HG03045 (cell line): ENCODE data around the gene ANKFY1.

ENCODE experiments used
- ATAC-seq: cut with Tn5 transposase; IDR thresholded peaks from one replicate; pipeline ENCODE4 v1.9.1; 2021; ENCODE audit warnings: mild to moderate bottlenecking, moderate library complexity; ENCODE audit not compliant: unreplicated experiment

ANKFY1 gene

DNA sequence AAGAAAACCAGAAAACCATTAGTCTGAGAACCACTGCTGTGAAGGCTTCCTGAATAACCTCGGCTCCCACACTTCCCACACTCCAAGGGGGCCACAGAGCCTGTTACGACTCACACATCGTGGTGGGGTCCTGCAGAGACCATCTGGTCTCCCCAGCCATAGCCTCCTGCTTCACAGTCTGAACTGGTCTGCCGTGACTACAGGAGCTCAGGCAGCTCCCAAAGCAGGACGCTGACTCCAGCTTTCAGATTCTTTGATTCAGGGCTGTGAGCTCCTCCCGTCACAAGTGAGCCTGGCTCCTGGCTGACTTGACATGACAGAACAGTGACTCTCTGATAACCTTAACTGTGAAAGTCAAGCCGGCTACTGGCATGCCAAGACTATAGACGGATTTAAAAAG is 83.0 kb downstream of the ANKFY1 start:
- ATAC-seq: no peak

DNA sequence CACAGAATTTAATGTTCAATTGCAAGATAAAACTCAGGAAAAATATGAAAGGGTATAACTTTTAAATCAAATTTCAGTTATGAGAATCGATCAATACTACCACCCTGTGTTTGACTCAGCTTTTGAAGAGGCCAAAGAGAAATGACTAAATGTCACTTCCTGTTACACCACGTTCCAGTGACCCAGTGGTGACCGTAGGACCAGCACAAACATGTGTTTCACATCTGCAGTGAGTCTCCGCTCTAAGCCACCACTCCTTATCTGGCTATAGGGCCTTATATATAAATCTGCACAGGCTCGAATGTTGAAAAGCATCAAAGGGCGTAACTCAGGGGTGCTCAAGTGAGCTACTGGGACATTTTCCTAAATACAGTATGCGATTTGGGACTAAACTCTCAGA is 84.7 kb downstream of the ANKFY1 start:
- no peak for ATAC-seq

DNA sequence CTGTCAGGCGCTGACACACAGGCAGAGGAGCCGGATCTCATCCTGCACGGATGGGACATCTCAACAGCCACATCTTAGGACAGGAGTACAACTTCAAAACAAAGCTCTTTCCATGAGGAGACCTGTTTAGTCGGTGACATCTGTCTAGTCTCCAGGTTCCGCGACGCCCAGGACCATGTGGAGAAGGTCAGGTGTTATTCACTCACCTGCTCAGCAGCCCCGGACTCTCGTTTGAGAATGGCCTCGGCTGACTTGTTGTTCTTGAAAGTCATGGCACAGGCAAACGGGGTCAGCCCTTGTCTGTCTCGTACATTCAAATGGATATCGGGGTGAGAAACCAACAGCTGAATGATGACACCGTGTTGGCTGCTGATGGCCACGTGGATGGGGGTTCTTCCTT is 85.1 kb downstream of the ANKFY1 start:
- ATAC-seq: no peak

DNA sequence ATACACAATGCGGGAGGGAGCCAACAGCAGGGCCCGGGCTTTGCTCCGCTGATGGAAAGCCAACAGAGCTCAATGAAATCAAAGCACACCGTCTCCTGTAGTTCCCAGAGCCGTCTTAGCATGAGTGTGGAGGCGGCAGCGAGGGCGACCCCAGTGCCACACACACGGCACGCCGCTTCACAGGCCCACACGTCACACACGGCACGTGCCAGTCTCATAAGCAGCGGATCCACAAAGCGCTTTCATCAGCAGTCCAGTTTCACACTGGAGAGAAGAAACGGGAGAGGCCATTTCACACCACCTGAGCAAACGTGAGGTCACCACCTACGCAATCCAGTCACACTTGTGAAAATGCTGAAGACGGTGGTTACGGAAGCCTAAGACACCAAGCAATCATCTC is 86.0 kb downstream of the ANKFY1 start:
- no peak for ATAC-seq

DNA sequence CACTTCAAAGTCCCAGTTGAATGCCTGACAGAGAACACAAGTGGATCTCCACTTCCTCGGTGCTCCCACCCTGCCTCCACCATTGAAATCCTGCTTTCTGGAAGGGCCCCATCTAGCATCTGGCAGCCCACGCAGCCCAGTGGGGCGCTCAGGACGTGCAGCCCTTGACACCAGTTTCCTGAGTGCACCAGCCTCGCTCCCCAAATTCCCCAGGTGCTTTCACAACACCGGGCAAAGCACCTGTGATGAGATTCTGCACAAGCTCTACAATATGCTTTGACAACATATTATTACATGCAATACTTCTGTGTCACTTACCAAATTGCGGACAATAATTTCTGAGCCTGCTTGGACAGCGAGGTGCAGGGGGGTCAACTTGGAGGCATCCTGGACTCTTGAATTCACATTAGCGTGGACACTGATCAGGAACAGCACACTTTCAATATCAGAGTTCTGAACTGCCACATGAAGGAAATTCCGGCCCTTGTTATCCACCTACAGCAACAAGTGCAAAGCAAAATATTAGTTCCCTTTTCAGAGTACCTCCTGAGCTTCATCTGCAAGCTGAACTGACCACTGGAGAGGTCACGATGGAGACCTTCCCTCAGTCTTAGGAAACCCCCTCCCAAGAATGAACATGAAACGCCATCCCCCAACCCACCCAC is 86.8 kb downstream of the ANKFY1 start:
- ATAC-seq: no peak

DNA sequence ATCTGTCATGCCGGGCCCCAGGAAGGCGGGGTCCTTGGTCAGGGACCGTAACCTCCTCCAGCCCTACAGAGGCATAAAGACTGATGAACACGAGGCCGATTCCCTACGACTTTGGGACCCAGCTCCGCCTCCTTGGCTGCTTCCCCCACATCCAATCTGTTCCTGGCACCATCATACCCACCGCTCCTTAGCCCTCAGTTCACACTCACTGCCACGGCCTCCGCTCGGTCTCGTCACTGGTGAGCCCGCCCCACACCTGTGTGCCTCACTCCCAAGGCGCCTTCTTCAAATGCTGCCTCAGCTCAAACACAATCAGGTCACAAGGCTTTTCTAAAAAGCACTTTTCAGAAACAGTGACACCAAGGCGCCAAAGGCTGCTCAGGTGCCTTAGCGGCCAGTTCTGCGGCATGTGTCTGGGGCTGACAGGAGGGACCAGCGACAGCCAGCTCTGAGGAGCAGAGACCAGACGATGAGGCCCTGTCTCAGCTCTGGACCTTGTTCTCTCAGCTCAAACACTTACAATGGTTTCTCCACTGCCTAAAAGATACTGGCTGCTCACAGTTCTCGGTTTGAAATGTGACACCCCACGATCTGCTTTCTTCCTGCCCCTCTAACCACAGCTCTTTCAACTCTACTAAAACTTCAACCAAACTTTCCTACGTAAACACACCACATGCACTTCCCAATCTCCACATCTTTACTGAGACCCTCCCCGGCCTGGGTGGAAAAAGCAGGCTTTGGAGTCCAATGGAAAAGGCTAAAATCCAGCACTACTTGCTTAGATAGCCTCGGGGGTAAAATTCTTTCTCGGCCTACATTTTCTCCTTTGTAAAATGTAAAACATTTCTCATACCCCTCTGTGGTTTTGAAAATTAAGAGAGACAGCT is 87.6 kb downstream of the ANKFY1 start:
- ATAC-seq: no peak

DNA sequence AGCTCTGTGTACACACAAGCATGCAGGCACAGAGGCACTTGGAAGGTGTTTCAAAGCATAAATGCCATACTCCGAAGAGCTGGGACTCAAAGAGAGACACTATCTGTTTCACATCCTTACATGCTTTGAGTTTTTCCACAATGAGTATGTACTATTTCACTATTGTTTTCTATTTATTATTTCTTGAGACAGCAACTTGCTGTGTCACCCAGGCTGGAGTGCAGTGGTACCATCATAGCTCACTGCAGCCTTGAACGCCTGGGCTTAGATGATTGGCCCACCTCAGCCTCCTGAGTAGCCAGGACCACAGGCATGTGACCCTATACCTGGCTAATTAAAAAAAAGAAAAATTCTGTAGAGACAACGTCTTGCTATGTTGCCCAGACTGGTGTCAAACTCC is 89.2 kb downstream of the ANKFY1 start:
- ATAC-seq: no peak

DNA sequence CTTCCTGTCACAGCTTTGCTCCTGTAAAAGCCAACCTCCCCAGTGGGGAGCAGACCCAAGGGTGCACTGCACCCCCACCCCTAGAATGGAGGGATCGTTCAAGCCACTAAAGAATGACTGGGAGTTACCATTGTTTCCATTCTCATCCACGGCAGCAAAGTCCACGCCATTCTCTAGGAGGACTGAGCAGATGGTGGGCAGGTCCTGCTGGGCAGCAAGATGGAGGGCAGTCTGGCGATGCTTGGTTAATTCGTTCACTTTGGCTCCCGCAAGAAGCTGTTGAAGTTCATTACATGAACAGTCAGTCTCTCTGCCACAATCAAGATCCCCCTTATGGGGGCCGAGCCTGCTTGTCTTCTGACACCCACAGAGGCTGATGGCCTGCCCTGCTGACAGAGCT is 90.0 kb downstream of the ANKFY1 start:
- ATAC-seq: no peak

DNA sequence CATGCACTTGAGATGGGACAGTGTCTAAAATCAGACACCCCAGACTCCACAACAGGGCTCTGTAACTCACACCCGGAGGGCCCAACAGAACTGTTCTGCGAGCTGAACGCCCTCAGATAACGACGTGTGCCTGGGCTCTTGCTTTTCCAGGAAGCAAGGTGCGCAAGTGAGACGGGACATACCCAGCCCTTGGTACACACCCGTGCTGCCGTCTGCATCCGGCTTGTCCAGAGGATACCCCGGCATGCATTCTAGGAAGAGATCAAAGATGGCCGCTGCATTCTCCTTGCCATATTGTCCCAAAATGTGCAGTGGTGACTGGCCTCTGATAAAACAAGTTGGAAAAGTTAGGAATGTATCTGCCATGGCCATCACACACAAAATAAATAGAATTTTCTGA is 91.4 kb downstream of the ANKFY1 start:
- no peak for ATAC-seq

DNA sequence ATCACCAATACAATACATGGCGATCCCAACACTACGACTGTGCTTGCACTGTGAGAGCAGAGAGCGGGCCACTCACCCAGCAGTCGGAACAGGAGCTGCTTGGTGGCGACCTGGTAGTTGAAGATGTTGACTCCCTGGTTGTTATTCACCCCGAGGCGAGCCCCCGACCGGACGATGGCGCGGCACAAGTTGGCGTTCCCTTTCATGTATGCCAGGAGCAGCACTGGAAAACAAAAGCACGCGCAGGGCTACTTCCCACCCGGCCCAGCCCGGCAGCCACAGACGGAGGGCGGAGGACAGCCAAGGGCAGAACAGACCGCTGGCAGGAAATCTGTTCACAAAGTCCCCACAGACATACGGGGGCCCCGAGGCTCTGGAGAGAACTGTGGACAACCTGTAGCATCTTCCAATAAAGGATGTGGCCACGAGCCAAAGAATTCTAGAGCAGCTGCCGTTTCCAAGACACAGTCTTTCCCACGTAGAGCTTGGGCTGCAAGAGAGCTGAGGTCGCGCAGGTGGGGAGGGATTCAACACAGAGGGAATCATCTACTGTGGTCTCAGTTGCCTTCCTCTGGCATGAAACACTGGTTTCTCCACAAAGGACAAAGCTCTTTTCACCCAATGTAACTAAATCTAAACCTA is 93.0 kb downstream of the ANKFY1 start:
- no peak for ATAC-seq

DNA sequence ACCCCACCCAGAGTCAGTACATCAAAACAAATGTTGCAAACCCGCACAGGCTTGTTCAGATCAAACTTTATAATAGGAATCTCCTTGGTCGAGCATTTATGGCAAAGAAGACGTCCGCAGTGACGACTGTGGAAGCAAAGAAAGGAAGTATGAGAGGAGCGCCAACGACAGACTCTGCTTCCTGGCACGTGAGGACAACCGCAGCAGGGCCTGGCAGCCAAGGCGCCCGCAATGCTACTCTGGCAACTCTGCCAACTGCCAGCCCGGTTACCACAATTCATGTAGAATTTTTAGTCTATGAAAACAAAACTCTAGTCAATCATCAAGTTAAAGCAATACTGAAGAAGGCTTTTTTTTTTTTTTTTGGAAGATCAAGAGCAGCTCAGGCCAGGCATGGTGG is 96.0 kb downstream of the ANKFY1 start:
- ATAC-seq: no peak

DNA sequence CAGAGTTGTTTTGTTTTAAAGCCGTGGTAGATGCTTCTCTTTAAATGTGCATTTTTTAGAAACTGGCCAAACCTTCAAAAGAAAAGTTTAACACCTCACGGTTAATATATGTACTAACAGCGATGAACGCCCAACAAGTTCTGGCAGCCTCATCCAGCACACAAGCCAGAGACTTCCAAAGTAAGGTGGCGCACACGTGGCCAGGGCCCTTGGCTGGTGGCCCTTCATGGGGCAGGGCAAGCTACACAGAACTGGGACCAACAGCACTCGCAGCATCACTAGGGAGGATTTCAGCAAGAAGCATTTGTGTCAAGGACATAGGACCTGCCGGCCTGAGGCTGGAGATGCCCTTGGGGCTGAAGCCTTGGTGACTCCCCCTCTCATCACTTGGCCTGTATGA is 97.4 kb downstream of the ANKFY1 start:
- no peak for ATAC-seq

DNA sequence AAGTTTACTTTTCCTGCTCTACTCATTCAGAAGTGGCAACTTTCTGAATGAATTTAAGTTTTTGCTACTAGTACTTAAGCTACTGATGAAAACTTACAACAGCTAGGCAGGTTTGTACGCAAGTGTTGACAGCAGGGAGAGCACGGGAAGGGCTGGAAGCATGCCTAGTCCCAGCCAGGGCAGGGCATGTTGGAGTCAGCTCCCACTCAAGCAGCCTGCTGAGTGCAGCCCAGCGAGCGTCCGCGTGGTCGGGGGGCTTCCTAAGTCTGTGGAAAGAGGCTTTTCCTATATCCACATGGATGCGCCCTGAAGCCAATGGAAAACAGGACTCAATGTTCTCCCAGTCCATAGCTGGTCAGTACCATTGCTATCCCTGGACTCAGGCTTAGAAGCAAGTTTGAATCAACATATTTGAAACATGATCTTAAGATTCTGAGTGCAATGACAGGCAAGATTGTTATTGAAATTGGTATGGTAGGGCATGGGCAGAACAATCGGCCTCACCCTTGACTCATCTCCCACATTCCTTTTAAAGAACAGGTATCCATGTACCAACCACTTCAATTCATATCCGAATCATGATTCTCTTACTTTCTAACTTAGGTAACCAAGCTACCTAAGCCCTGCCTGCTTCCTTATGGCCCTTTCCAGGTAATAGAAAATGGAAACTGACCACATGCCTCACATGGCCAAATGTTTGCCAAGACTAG is 98.3 kb downstream of the ANKFY1 start:
- ATAC-seq: no peak

DNA sequence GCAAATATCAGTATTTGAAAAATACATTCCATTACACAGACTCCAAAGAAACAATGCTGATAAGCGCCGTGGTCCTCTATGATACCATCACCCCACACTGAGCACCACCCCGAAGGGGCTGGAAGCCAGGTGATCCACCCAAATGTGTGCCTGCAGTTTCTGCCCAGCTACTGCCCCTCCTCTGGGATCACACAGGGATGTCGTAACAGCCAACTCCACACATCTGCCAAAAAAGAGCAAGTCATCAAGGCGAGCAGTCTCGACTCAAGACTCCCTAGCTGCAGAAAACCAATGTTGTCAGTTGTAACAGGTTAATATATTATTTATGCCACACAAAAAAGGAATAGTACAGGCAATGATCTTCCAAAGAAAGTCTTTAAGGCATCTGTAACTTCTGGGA is 99.8 kb downstream of the ANKFY1 start:
- ATAC-seq: no peak

DNA sequence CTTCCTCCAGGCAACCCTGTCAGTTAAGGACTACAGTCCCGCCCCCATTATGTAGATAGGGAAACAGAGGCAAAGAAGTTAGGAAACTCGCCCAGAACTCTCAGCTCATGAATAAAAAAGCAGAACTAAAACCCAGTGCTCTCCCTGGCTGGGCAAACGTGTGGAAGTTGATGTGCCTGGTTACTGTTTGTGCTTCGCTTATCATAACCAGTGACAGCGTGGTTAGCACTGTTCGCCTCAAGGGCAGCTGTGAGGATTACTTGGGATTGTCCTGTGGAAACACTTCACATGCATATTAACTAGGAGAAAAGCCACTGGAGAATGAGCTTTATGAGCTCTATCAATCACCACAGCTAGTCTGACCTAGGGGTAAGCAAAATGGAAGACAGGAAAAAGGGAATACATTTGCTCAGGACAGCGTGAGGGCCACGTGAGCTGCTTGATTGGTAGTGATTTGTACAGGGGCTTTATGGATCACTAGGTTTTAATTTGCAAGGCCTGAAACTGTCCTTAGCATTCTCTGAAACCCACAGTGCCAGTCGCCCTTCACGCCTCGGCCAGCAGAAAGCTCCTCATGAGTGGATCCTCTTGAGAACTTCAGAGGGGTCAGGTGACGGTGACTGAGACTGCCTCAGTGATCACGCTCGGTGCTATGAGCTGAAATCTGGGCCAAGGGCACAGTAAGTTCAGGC is 100.9 kb downstream of the ANKFY1 start:
- ATAC-seq: no peak

DNA sequence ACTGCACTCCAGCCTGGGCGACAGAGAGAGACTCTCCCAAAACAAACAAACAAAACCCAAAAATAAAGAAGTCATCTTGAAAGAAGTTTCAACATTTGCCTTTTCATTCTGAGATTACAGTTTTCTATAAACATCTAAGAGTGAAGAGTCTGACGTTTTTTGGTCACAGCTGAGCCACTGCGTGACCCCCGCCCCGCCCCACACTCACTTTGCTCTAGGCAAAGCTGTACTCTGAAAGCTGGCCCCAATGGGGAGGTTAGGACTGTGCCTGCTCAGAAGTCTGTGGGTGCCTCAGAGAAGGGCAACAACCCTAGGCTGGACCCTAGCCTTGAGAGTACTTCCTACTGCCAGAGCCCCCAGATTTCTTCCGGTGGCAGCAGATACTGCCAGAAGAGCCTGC is 101.5 kb downstream of the ANKFY1 start:
- no peak for ATAC-seq

DNA sequence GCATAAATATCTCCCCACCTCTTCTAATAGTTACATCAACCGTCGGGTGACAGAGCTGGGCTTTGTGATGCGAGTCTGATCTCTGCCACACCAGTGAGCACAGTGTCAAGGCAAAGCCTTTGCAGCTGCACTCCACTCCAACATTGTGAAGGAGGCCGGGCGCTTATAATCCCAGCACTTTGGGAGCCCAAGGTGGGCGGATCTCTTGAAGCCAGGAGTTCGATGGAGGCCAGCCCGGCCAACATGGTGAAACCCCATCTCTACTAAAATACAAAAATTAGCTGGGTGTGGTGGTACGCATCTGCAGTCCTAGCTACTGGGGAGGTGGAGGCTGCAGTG is 101.8 kb downstream of the ANKFY1 start:
- ATAC-seq: no peak

DNA sequence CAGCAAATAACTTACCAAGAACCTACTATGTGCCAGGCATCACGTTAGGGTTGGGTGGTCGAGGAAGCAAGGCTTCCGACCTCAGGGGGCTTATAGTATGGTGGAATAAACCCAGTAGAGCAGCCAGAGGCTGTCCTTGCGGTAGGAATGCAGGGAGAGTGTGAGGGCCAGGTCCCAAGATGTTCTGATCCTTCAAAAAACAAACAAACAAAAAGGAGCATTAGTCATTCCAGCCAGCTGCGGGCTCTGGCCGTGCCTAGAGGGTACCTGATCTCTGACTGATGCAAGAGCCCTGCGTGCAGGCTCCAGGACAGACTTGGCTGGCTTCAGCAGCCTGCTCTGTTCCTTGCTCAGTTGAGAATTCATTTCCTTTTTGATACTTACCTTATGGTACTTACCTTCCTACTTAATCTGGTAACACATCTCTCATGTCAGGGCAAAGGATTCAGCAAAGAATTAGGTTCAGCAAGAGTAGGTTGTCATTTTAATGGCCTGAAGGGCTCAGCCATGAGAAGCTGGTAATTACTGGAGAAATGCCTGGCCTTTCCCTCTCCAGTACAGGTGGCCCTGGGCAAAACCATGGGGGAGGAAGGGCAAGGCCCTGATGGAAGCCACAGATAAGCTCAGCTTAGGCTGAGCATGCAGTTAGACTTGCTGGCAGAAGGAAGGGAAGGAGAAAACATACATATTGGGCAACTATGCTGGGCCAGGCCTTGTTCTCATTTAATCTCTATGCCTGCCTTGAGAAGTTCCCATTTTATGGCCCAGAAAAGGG is 102.4 kb downstream of the ANKFY1 start:
- ATAC-seq: no peak

DNA sequence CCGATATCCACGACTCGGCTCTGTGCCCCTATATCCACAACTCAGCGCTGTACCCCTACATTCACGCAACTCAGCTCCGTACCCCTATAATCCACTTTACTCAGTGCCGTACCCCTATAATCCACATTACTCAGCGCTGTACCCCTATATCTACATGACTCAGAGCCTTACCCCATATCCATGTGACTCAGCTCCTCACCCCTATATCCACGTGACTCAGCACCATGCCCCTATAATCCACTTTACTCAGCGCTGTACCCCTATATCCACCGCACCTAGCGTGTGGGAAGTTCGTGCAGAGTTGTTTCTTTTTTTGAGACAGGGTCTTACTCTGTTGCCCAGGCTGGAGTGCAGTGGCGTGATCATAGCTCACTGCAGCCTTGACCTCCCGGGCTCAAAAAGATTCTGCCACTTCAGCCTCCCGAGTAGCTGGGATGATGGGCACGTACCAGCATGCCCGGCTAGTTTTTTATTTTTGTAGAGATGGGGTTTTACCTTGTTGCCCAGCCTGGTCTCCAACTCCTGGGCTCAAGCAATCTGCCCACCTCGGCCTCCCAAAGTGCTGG is 103.4 kb downstream of the ANKFY1 start:
- no peak for ATAC-seq

DNA sequence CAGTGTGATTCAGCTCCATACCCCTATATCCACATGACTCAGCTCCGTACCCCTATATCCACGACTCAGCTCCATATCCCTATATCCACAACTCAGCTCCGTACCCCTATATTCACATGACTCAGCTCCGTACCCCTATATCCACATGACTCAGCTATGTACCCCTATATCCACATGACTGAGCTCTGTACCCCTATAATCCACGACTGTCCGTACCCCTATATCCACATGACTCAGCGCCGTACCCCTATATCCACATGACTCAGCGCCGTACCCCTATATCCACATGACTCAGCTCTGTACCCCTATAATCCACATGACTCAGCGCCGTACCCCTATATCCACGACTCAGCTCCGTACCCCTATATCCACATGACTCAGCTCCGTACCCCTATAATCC is 104.0 kb downstream of the ANKFY1 start:
- ATAC-seq: no peak
